Hematopoietic multipotent progenitor cell treated with erythropoietin and hydrocortisone succinate and interleukin-3 and kit ligand, for 15 days (in vitro differentiated cells): Measurements from ENCODE around the gene HMG20B.
A peak's percentile ranks its signal among the peaks of the same experiment; 100 is the strongest.

Experiments
- DNase-seq: peaks from one replicate; pipeline ENCODE4 v3.0.0-alpha.2; 2015; ENCODE audit warnings: low spot score

HMG20B gene

DNA sequence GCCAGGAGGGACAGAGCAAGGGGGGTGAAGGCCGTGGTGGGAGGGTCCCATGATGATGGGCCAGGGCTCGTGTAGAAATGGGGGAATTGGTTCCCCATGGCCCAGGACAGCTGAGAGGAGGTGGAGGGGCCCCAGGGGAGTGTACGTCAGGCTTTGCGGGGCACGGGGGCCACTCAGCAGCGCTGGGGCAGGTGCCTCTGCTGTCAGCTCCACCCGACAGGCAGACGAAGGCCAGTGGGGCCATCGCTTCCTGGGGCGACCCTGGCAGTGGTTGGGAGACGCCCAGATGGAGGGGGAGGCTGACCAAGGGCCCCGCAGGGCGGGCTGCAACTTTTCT, 35.7 kb upstream of the HMG20B start:
- no peak for DNase-seq

DNA sequence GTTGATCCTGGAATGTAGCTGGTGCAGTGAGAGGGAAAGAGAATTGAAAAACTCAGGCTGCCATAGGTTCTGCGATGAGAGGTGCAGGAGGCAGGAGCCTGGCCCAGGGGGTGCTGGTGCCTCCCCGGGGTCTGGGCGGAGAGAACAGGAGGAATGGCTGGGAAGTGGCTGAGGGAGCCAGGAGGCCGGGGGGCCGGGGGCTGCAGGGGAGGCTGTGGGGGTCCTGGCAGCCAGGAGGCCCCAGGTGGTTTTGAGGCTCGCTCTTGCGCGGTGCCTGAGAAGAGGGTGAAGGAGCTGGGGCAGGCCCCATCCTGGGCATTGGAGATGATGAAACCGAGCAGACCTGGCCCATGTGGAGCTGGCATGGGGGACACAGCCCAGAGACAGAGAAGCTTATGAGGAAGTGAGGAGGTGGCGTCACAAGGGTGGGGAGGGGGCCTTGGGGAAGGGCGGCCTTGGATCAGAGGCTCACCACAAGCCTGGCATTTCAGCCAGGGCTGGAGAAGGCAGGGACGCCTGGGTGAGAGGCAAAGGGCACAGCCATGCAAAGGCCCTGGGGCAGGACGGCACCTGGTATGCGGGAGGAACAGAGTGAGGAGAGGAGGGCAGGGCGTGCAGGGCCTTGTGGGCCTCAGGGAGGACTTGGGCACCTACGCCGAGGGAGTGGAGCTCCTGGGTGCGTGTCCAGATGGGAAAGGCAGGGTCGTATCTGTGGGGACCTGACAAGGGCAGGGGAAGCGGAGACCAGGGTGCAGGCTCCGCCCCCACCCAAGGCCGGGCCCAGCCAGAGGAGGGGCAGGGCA, 35.1 kb upstream of the HMG20B start:
- no peak for DNase-seq

DNA sequence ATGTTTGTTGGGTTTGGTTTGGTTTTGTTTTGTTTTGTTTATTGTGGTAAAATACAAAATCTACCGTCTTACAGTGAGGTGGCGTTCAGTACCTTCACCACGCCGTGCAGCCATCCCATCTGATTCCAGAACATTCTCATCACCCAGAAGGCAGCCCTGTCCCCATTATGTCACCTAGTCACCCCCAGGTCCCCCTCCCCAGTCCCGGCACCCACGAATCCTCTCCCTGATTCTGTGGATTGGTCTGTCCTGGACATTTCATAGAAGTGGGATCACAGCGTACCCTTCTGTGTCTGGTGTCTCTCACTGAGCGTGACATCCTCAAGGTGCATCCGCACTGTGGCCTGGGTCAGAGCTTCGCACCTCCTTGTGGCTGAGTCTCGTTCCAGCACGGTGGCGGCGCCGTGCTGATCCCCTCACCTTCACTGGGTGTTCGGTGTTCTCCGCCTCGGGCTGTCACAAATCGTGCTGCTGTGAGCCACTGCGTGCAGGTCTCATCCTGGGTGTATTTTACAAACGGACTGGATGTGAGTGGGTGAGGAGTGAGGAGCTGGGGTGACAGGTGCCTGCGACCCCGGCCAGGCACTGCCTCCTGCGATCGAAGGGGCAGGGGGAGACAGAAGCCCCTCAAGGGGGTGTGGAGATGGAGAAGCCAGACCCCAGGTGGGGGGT, 34.4 kb upstream of the HMG20B start:
- DNase-seq = no peak

DNA sequence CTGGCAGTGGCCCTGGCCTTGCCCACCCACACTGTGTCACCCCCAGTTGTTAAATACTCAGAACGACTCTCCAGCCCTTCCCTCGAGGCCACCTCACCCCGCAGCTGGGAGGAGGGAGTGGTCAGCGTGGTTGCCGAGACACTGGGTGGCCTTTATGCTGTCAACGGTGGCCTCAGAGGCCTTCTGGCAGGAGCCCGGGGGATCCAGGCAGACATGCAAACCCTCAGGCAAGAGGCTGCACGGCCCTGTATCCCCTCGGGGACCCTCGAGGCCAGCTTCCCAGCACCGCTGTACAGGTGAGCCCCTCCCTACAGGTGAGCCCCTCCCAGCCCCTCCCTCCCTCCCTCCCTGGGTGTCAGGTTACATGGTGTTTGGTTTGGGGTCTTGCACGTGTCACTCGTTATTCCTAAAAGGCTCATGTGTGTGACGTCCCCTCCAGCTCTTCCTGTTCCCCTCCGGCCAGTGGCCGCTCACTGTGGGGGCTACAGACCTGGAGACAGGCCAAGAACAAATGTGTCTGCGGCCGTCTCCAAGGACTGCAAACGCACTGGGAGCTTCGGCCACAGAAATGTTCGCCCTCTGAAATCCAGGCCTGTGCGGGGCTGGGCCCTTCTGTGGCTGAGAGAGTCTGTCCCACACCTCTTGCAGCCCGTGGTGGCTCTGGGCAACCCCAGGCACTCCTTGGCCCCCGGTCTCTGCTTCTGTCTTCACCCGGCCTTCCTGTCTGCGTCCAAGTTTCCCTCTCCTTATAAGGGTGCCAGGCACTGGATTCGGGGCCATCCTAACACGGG, 33.6 kb upstream of the HMG20B start, which contains the start of gene TEKTIP1:
Gene TEKTIP1 (plus strand): TSS at position 210 of the 791 bp plus-strand sequence. CDS start 4 bp downstream, at position 214.
- DNase-seq = no peak

DNA sequence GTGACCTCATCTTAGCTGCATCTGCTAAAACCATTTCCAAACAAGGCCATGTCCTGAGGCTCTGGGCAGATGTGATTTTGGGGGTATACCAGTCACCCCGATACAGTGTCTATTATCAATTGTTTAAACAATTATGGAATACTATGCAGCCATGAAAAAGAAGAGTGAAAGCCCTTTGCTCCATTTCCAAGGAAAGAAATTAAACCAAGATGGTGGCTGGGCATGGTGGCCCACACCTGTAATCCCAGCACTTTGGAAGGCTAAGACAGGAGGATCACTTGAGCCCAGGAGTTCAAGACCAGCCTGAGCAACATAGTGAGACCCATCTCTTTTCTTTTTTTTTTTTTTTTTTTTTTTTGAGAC, 33.0 kb upstream of the HMG20B start:
- DNase-seq = no peak

DNA sequence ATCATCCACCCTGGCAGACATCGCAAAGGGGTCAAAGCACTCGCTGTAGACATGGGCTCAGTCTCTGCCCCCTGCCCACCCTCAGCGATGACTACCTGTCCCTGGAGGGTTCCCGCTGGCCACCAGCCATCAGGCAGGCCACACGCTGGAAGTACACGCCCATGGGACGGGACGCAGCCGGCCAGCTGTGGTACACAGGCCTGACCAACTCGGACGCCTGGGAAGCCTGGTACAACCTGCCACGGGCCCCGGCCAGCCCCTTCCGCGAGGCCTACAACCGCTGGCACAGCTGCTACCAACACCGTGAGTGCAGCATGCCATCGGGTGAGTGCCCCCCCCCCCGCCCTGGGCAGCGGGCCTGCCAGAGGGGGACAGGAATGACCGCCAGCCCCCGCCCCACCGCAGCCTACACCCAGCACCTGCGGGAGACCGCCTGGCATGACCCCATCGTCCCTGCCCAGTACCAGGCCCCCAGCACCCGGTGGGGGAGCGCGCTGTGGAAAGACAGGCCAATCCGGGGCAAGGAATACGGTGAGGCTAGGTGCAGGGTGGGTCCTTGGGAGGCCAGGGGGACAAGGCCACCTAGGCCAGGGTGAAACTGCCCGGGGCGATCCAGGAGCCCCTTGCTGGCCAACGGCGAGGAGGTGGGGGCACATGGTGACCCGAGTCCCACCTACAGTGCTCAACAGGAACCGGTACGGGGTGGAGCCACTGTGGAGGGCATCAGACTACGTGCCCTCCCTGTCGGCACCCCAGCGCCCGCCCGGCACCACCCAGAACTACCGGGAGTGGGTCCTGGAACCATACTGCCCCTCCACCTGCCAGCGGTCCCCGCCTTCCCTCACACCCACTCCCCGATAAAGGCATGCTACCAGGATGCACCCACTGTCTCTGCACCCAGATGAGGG, 29.3 kb upstream of the HMG20B start:
- no peak for DNase-seq

DNA sequence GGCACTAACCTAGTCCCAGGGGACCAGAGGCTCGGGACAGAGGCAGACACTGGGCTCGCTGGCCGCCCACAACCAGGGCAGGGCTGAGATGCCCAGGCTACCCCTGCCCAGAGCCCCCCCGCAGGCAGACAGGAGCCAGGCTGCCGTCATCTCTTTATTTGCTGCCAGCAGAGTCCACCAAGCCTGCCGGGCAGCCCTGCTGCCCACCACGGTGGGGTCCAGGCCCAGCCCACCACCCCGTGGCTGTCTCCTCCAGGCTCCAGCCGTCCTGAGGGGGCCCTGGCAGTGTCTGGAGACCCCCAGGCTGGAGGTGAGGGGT, 28.7 kb upstream of the HMG20B start:
- DNase-seq = no peak

DNA sequence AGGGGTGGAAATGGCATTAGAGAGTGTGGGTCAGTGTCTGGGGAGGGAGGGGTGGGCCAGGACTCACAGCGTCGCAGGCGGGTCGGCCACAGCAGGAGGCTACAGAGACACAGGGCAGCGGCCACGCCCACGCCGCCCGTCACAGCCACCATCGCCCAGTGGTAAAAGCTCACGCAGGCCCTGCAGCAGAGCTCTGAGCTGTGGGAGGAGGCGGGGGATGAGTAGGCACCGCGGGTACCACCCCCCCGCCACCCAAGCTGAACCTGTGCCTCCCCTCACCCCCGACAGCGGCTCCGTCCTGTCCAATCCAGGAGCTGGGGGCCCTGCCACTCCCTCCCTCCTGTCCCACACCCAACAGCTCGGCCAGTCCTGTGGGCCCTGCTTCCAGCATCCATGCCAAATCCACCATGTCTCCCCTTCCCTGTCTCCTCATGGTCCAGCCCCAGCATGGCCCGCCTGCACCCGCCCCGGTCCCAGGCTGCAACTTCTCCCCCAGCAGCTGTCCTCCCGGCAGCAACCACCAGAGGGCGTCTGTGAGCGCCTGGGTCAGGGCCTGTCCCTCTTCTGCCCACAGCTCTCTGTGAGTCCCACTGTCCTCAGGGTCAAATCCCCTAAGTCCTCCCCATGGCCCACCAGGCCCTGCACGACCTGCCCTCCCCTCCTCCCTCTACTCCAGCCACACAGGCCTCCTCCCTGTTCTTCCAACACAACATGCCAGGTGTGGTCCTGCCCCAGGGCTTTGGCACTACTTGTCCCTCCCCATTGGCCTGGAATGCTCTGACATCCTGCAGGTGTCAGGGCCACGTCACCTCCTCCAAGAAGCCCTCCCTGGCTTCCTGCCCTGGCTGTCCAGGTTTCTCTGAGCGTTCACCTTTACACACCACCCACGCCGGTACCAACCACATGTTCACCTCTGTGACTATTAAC, 27.7 kb upstream of the HMG20B start:
- DNase-seq = peak; percentile 79

DNA sequence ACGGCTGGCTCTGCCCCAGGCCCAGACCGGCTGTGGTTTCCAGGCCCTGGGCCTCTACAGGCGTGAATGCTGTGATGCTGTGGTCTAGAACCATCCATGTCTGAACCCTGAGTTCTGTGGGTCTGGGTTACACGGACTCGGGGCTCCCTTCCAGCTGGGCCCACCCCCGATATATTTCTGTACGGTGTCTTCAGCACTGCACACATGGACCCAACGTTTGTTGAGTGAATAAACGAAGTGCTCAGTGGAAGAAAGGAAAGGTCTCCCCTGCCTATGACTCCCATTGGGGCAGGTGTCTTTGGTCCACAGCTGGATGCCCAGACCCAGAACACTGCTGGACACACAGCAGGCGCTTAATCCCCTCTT, 27.1 kb upstream of the HMG20B start:
- DNase-seq = no peak

DNA sequence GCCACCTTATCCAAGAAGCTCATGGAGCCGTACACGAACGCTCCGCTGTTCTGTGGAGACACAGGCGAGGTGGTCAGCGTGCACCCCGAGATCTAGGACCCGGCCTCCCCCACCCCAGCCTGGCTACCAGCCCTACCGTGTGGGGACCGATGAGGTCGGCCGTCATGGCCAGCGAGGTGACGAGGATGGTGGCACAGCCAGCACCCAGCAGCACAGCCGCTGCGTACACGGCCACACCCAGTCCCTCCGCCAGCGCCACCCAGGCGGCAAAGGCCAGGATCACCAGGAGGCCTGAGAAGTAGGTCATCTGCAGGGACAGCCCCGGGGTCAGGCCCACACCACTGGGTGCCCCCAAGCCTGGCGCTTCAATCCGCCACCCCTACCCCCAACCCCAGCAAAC, 26.6 kb upstream of the HMG20B start:
- DNase-seq = no peak

DNA sequence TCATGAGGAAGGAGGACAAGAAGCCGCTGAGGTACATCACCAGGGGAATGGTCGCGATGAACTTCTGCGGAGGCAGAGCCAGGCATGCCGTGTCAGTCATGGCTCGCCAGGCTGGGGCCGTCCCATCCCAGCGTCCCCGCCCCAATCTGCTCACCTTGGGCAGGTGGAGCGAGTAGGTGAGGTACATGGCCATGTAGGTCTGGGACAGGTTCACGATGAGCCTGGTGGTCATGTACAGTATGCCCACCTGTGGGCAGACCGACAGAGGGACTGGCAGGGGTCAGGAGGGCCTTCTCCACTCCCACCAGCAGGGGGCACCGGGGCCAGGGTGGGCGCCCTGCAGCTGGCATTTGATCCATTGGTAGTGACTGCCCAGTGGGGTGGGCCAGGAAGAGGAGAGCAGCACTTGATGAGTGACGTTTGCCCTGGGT, 25.4 kb upstream of the HMG20B start:
- DNase-seq = peak; percentile 40

DNA sequence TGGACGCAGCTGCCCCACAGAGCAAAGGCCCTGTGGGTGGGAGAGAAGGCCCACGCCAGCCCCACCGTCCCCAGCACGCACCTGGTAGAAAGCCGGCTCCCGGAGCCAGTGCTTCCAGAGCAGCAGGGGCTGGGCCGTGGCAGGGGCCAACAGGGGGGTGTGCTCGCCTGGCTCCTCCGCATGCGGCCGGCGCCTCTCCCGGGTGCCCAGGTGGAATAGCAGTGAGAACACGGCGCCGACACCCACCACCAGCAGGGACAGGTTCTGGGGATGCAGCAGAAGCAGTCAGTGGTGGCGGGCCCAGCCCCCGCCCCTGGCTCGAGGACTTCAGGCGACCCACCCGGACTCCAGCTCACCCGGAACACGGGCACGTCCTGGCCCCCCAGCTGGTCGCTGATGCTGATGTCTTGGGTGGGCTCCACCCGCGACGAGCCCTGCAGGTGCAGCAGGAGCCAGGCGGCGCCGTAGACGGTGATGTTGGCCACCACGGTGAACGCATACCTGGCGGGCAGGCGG, 24.9 kb upstream of the HMG20B start:
- DNase-seq = no peak

DNA sequence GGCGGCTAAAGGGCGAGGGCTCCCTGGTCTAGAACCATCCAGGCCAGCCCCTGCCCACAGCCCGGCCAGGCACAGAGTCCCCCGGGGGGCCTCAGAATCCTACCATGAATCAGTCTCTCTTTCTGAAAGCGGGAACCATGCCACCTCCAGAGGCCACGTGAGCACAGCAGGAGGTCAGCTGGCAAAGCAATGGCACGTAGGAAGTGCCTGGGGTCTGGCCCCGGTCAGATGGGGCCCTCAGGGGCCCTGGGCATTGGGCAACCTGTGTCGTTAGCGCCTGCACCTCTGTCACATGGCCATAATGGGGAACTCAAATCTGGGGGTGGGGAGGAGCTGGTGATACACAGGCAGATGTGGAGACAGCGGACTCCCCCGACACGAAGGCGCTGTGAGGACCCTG, 24.1 kb upstream of the HMG20B start:
- DNase-seq = no peak

DNA sequence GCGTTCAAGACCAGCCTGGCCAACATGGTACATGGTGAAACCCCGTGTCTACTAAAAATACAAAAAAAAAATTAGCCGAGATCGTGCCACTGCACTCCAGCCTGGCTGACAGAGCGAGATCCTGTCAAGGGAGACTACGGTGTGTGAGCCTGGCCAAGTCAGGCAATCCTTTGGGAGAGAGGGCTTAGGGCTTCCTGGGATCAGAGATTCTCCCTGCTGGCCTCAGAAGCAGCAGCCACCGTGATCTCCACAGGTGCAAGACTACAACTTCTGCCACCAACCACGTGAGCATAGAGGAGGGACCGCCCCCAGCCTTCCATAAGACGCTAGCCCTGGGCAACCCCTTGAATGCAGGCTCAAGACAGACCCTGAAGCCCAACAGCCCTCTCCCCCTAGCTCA, 22.9 kb upstream of the HMG20B start:
- DNase-seq = no peak

DNA sequence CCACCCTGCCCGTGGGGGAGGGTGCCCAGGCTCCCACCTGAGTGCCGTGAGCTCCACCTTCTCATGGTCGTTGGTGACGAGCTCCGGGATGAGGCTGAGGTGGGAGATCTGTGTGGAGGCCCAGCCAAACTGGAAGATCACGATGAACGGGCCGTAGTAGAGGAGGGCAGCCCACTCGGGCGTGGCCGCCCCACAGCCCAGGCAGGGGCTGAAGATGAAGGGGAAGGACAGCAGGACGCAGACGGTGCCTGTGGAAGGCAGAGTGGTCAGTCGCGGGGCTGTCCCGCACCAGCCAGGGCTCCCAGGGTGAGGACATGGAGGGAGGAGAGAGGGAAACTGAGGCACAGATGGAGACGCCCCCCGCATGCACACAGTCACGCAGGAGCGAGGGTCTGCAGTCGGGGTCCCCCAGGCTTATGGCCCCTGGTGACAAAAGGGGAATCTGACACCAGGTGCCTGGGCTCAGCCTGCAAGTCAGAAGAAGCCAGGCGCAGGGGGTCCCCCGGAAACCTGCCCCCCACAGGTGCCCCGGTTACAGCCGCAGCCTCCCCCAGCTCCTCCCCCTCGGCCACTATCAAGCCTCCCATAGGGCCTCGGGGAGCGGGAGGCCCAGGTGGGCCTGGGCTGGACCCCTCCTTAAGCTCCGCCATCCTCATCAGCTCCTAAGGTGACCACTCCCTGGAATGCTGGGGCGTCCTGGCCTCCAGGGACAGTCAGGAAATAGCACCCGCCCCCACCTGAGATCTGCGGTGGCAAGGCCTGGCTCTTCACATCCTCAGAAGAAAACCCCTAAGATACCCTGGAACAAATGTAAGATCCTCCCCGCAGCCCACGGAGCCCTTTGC, 21.6 kb upstream of the HMG20B start:
- no peak for DNase-seq

DNA sequence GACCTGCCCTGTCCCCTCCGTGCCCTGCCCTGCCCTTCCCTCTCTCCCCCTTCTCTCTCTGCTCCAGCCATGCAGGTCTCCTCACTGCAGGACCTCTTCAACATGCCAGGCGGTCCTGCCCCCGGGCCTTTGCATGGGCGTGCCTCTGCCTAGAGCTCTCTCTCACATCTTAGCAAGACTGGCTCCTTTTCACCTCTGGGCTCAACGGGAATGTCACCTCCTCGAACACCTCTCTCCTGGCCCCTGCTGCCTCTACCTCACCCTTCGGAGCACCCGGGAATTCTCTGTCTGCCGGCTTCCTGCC, 21.0 kb upstream of the HMG20B start:
- no peak for DNase-seq

DNA sequence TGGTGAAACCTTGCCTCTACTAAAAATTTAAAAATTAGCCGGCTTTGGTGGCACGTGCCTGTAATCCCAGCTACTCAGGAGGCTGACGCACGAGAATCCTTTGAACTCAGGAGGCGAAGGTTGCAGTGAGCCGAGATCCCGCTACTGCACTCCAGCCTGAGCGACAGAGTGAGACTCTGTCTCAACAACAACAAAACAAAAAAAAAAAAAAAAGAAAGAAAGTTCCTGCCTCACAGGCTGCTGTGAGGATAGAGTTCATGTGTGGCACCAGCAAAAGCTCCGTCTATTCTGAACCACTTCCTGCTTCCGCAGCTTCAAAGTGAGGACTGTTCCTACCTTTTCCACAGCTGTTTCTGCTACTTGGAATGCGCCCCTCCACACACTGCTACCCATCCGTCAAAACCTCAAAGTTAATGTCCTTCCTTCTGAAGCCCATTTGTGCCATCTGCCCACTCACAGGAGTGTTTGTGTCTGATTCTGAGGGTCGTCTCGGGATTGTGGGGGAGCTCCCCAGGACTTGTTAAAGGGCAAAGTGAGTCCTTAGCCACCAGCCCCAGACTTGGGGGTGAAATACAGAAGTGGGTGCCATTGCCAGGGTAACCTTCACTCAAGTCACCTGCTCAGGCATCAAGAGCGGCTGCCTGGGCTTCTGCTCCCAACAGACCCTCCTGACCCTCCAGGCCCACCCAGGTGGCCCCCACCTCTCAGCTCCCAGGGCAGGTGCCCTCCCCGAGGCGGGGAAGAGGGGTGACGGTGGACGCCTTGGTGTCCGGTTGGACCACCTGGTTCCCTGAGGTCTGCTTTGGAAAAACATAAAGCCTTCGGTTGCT, 18.3 kb upstream of the HMG20B start:
- no peak for DNase-seq

DNA sequence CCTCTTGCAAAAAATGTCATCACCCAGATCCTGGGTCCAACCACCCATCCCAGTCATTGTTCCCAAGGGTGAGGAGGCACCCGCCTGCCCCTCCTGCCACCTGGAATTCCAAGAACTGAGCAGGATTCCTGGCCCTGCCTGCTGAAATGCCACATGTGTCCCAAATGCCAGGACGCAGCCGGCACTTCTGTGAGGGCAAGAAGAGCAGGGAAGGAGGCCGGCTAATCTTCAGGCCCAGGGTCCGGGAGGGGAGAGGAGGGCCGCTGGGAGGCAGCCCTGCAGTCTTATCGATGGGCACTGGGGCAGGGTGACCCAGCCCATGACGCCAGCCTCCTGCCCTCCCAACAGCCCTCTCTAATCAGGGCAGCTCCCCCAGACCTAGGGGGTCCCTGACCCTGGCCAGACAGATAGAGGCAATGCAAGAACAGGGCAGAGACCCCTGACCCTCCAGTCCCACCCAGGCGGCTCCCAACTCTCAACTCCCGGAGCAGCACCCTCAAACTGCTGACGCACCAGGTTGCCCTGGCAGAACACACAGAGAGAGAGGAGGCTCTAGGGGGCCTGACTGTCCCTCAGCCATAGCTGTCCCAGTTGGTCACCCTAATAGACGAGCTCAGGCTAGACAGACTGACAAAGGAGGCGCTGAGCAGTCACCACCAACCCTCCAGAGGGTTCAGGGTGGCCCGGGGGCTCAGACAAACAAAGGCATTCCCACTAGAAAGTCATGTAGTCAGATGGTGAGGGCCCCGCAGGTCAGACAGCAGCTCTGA, 16.9 kb upstream of the HMG20B start:
- peak; percentile 27 for DNase-seq
